Testis (tissue), 3 donors: ENCODE measurements around the gene HOTAIR. TPM values are rescaled to one million over a fixed set of nuclear protein-coding genes. Genes with fewer than 3 reads are reported as not detected.

Experiments used
- DNase-seq: peaks from one replicate; pipeline ENCODE4 v3.0.0-alpha.2; 2019
- H3K27ac ChIP-seq, 2 donors: fragments of 200-600 bp; sonication (generic); one replicate each; pipeline ENCODE4 v1.5.1; 2019
- H3K27me3 ChIP-seq: fragments of 200-600 bp; sonication (generic); one replicate; pipeline ENCODE4 v1.5.1; 2019
- H3K36me3 ChIP-seq: fragments of 200-600 bp; sonication (generic); one replicate; pipeline ENCODE4 v1.5.1; 2017; ENCODE audit warnings: low read depth; ENCODE audit errors: missing control alignments
- H3K4me1 ChIP-seq: fragments of 200-600 bp; sonication (generic); one replicate; pipeline ENCODE4 v1.5.1; 2019
- H3K4me3 ChIP-seq, 2 donors: fragments of 200-600 bp; sonication (generic); one replicate each; pipeline ENCODE4 v1.5.1; 2017 to 2019
- H3K9me3 ChIP-seq: fragments of 200-600 bp; sonication (generic); one replicate; pipeline ENCODE4 v1.5.1; 2017
- POLR2A ChIP-seq: fragments of 450-650 bp; IDR thresholded peaks from one replicate; pipeline ENCODE4 v1.6.1; 2017; ENCODE audit warnings: antibody characterized with exemption, mild to moderate bottlenecking, moderate library complexity
- WGBS, 2 donors: methylation state at CpG; one replicate each; pipeline ENCODE4 v1.1.5; 2018; 5-methylcytosine and 5-hydroxymethylcytosine counted together
- intact Hi-C: fragments of 100-400 bp; cut with DNase I; formaldehyde crosslinking; loops from one replicate; pipeline ENCODE4 v1.15.1; 2023; ENCODE audit warnings: low total_unique reads
- polyA plus RNA-seq: library from polyadenylated mRNA; stranded (reverse); fragments of 350-450 nt; fragmentation: Illumina TruSeq; extraction: RNeasy Lipid Tissue Mini Kit (QIAGEN cat#74804); gene quantifications from one replicate; pipeline ENCODE4 v1.2.3, GENCODE V29; 2014; ENCODE audit warnings: low read depth, low replicate concordance; ENCODE audit not compliant: insufficient read depth
- total RNA-seq, 2 donors: library from RNA; depleted of rRNA; stranded (reverse); fragments of >200 nt; gene quantifications; one replicate each; pipeline ENCODE4 v1.2.3, GENCODE V29; 2016
- TF ChIP-seq, protein P1 (sequence below), 3 experiments: fragments of 450-650 bp in 2 of 3; fragments of 200-600 bp in 1 of 3; sonication (generic) in 1 of 3; IDR thresholded peaks; one replicate each; pipeline ENCODE4 v1.5.1; 2016 to 2019; ENCODE audit warnings: antibody characterized with exemption in 3 of 3, mild to moderate bottlenecking in 2 of 3, moderate library complexity in 1 of 3

The HOTAIR gene
- total and polyA plus RNA-seq, 3 donors from 2014 or later = 3.1 to 8.6 (median 3.4) TPM

DNA sequence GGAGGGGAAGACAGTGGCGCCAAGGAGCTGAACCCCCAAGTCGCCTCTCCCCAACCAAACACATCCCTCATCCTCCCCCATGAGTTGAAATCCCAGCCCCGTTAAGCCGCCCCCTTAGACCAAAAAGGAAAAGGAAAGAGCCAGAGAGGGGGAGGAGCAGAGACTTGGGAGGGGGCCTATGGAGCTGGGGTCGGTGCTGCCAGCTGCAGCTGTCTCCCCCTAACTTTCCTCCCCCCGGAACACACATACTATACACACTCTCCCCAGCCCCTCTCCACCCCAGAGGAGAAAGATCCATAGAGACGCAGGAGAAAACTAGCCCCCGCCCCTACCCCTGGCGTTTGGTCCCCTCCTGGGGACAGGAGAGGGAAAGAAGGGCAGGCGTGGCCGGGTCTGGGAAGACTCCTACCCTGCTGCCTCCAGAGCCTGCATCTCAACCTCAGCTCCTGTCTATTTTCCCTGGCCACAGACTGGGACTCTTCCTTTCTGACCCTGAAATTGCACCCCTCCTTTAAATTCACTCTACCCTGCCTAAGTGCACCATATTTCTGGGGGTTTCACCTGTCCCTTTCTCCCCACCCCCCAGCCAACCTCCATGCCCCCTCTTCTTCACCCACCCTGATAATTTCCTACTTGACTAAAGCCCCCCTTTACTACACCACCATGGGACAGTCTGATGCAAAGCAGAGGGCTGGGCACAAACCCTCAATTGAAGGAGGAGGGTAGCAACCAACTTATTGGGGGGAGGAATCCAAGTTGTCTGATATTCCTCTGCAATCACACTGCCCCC lies 23.6 kb upstream of the HOTAIR start:
- Histone ChIP-seq H3K27ac (no peak overlapping the region), H3K9me3 (no peaks in the 10 kb centered on the region), H3K36me3 (no peaks in the 10 kb centered on the region), H3K4me3 (no peak overlapping the region), H3K4me1 (peaks cover 40% of the 10 kb centered on the region), H3K27me3 (peaks cover 3% of the 10 kb centered on the region)
- DNase-seq = no peak
- intact Hi-C loops = no loop called here
- 32 to 34% methylated on average over 8 to 11 of the region's 11 CpGs for WGBS, 2 donors
- TF ChIP-seq, protein P1, sequence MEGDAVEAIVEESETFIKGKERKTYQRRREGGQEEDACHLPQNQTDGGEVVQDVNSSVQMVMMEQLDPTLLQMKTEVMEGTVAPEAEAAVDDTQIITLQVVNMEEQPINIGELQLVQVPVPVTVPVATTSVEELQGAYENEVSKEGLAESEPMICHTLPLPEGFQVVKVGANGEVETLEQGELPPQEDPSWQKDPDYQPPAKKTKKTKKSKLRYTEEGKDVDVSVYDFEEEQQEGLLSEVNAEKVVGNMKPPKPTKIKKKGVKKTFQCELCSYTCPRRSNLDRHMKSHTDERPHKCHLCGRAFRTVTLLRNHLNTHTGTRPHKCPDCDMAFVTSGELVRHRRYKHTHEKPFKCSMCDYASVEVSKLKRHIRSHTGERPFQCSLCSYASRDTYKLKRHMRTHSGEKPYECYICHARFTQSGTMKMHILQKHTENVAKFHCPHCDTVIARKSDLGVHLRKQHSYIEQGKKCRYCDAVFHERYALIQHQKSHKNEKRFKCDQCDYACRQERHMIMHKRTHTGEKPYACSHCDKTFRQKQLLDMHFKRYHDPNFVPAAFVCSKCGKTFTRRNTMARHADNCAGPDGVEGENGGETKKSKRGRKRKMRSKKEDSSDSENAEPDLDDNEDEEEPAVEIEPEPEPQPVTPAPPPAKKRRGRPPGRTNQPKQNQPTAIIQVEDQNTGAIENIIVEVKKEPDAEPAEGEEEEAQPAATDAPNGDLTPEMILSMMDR (IDR thresholded peaks at IDR 0.05) = no peak

DNA sequence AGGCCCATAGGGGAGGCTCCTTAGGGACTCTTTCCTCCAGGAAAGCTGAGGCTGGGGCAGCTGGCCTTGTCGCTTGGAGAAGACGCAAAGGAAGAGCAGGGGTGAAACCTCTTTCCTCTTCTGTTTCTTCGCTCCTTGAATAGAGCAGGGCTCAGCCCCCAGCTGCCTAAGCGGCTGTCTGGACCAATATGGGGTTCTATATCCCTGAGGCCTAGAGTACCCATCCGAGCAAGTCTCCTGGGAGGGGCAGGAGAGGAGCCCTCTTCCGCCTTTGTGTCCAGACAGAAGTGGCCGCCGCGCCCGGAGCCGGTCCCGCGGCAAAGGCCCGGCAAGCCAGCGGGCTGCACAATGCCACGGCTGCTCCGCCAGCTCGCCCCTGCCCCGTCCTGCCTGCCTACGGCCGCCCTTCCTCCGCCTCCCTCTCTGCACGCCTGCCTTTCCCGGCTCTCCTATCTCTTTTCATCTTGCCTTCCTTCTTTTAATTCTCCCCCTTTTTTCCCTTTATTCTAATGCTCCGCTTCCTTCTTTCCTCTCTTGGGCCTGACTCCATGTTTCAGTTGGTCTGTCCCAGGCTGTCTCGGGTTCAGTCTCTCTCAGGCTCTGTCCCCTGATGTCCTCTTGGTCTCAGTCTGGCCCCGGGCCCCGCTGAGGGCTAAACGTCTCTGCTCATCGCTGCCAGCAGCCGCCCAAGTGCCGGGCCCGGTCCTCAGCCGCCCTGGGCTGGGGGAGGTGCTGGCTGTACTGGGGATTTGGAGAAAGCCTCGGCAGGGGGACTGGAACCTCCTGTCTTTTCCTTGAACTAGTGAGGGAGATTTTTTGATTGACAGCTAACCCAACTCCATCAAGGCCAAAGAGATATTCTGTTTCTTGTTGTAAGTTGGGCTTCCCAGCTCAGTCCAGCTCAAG lies 22.7 kb upstream of the HOTAIR start:
- Histone ChIP-seq H3K36me3 (no peaks in the 10 kb centered on the region), H3K4me3 (no peak overlapping the region), H3K27me3 (peaks cover 3% of the 10 kb centered on the region), H3K27ac (no peak overlapping the region), H3K9me3 (no peaks in the 10 kb centered on the region), H3K4me1 (peaks cover 40% of the 10 kb centered on the region)
- no peak for DNase-seq
- 31 to 41% methylated on average over 33 to 35 of the region's 35 CpGs for WGBS, 2 donors
- intact Hi-C loops = no loop called here
- TF ChIP-seq POLR2A = no peak
- TF ChIP-seq, protein P1 (IDR thresholded peaks at IDR 0.05) = no peak

DNA sequence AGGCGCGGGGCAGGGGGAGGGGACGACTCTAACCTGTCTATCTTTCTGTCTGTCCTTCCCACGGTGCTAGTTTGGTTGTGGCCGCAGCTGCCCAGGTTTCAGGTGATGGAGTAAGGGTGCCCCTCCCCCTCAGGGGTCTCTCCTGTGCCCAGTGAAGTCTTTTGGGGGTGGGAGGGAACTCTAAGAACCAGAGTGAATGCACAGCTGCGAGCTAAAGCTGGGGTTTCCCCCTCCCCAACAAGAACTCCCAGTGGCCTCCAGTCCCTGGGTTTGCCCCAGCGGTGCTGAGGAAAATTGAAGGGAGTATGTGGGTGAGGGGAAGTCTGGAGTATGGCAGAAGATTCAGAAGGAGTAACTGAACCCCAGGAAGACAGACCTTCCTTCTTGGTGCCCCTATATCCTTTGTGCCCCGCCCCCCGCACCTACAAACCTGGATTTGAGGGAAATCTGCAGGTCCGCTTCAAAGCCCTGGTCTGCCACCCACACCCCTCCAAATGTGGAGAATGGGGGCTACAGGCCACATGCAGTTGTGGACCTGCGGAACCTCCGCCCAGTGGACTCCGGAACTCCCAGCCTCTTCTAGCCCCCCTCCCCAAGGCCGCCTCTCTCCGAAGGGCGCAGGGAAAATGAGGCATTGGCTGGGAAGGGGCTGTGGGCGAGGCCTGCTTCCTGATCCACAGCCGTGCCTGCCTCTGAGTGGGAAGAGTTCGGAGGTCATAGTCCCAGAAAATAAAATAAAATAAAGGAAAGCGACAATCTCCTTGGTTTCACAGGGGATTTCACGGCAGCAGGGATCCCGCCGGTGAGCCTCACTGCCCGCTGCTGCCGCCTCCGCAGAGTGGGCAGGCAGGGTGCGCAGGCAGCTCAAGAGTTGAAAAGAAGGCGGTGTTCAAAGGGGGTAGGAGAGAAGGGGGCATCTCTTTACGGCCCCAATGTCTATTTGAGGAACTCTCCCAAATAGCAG lies 21.8 kb upstream of the HOTAIR start:
- peak overlapping the region in 1 of 2 donors; percentile 38 for H3K4me3 ChIP-seq
- peaks cover 38% of the 10 kb centered on the region for H3K4me1 ChIP-seq
- WGBS, 2 donors = 50 to 56% methylated on average over 29 of the region's 29 CpGs
- no peaks in the 10 kb centered on the region for H3K36me3 ChIP-seq
- TF ChIP-seq, protein P1 (IDR thresholded peaks at IDR 0.05) = no peak
- no peak for TF ChIP-seq POLR2A
- peaks cover 3% of the 10 kb centered on the region for H3K27me3 ChIP-seq
- no peak for DNase-seq
- H3K9me3 ChIP-seq = no peaks in the 10 kb centered on the region
- intact Hi-C loops = no loop called here
- peak overlapping the region in 1 of 2 donors; percentile 39 for H3K27ac ChIP-seq

DNA sequence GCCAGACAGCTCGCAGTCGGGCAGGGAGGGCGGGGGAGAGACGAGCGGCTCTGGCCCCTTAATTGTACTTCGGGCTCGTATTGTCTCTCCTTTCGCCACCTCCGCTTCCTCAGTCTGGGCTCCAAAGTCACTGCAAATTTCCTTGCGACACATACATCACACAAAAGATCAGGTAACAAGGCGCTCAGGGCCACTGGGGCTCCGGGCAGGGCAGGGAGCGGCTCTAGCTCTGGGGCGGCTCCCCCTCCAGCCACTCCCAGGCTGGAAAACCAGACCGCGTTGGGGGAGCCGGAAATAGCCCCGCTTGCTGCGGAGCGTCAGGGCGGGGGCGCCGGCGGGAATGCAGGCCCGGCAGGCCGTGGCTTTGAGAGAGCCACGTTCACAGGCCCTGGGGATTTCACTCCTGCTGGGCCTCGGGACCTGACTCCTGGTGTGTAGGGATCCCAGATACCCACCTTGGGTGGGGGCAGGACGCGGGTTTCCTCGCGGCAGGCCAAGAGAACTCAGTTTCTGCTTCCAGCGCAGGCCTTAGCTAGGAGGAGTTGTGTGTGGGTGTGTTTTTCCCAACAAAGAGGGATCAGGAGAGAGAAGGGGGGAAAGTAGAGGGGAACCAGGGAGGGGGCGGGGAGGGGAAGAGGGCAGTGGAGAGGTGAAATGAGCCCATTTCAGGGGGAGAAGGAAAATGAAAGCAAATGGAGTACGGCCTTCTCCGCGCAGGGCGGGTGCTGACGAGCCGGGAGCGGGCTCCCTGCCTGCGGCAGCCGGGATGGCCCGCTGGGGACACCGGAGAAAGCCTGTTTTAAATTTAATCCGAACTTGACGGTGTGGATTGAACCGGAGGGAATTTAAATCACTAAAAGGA lies 20.9 kb upstream of the HOTAIR start:
- Histone ChIP-seq H3K4me1 (peaks cover 29% of the 10 kb centered on the region), H3K27me3 (peaks cover 3% of the 10 kb centered on the region), H3K9me3 (no peaks in the 10 kb centered on the region), H3K4me3 (peak overlapping the region in 1 of 2 donors; percentile 38), H3K27ac (peak overlapping the region in 1 of 2 donors; percentile 39), H3K36me3 (no peaks in the 10 kb centered on the region)
- TF ChIP-seq POLR2A = no peak
- TF ChIP-seq, protein P1 (IDR thresholded peaks at IDR 0.05) = no peak
- intact Hi-C loops = no loop called here
- WGBS, 2 donors = 22 to 28% methylated on average over 34 to 47 of the region's 48 CpGs
- no peak for DNase-seq
